Small intestine (tissue), 7 donors: Measurements from ENCODE around the gene RBFOX1. TPM values are rescaled to one million over a fixed set of nuclear protein-coding genes. Genes with fewer than 3 reads are reported as not detected.

Source experiments
- DNase-seq, 2 donors: peaks; one replicate each; pipeline versions ENCODE4 v3.0.0 to v3.0.0-alpha.2; 2013
- FAIRE-seq: peaks from 2 replicates; lab custom pipeline; 2012; peaks lifted over from hg19 to GRCh38; lab: Jason Lieb, UNC
- H3K27ac ChIP-seq, 3 donors: one replicate each; pipeline ENCODE4 v1.5.1; 2013; ENCODE audit warnings: low read length in 2 of 3, mild to moderate bottlenecking in 2 of 3, control low read depth in 1 of 3, inconsistent platforms in 1 of 3, low read depth in 1 of 3, moderate library complexity in 1 of 3
- H3K27me3 ChIP-seq, 3 donors: one replicate each; pipeline ENCODE4 v1.6.1; 2013; ENCODE audit warnings: low read length in 3 of 3, inconsistent platforms in 1 of 3; ENCODE audit not compliant: control insufficient read depth in 3 of 3, insufficient read depth in 3 of 3
- H3K36me3 ChIP-seq, 3 donors: one replicate each; pipeline ENCODE4 v1.6.1; 2013; ENCODE audit warnings: low read length in 3 of 3, inconsistent platforms in 1 of 3, low read depth in 1 of 3, mild to moderate bottlenecking in 1 of 3, moderate library complexity in 1 of 3; ENCODE audit not compliant: control insufficient read depth in 3 of 3, insufficient read depth in 2 of 3
- H3K4me1 ChIP-seq, 3 donors: one replicate each; pipeline ENCODE4 v1.6.1; 2013; ENCODE audit warnings: low read length in 2 of 3, inconsistent platforms in 1 of 3, low read depth in 1 of 3, mild to moderate bottlenecking in 1 of 3, moderate library complexity in 1 of 3; ENCODE audit not compliant: control insufficient read depth in 3 of 3, insufficient read depth in 2 of 3
- H3K4me3 ChIP-seq, 3 donors: one replicate each; pipeline ENCODE4 v1.5.1; 2013; ENCODE audit warnings: low read length in 3 of 3, control low read depth in 1 of 3, inconsistent platforms in 1 of 3, low read depth in 1 of 3, mild to moderate bottlenecking in 1 of 3, moderate library complexity in 1 of 3
- H3K9me3 ChIP-seq, 2 donors: one replicate each; pipeline ENCODE4 v1.6.1; 2013; ENCODE audit warnings: low read depth in 1 of 2, low read length in 1 of 2; ENCODE audit not compliant: control insufficient read depth in 2 of 2, insufficient read depth in 1 of 2
- WGBS, 3 donors: extraction: QIAGEN DNeasy Blood & Tissue Kit; methylation state at CpG; one replicate each; pipeline ENCODE4 v1.1.7; 2013; 5-methylcytosine and 5-hydroxymethylcytosine counted together
- polyA plus RNA-seq, 4 donors: library from polyadenylated mRNA; stranded (reverse) in 3 of 4; unstranded in 1 of 4; fragments of 200-250 nt in 3 of 4; fragments of 120-200 nt in 1 of 4; gene quantifications; one replicate each; pipeline versions ENCODE4 v1.2.1 to v1.2.3, GENCODE V29; 2013
- donor health status: healthy with polysubstance abuse.
- donor health status: control.
- donor health status: control.
- donor health status: Bipolar disorder and iron deficiency.
- donor health status: healthy.

The RBFOX1 gene
- polyA plus RNA-seq, 4 donors = 0.30 to 0.87 (median 0.54) TPM; not detected in 1

DNA sequence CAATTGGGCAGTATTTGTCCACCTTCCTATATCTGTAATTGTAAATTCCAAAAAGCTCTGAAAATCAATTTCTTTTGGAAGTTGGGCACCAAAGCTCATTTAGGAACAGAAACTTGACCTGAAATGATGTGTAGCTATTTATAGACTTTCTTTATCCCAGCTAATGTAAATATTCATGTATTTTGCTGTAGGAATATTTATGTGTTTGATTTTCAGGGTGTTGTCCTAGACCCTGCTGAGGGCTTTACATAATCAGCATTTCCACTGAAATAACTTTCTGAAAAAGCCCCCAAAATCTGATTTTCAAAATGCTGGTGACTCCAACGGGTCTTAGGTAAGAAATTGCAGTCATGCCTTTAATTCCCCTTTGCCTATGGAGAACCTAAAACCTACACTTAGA lies 4.1 kb downstream of the RBFOX1 start:
- Histone ChIP-seq H3K9me3 (no peaks in the 10 kb centered on the region), H3K4me1 (no peaks in the 10 kb centered on the region), H3K4me3 (no peak overlapping the region), H3K36me3 (no peaks in the 10 kb centered on the region), H3K27ac (no peak overlapping the region), H3K27me3 (no peaks in the 10 kb centered on the region)
- WGBS, 3 donors = 38 to 56% (median 41%) methylated on average over 1 of the region's 1 CpG
- FAIRE-seq = no peak
- DNase-seq = no peak

DNA sequence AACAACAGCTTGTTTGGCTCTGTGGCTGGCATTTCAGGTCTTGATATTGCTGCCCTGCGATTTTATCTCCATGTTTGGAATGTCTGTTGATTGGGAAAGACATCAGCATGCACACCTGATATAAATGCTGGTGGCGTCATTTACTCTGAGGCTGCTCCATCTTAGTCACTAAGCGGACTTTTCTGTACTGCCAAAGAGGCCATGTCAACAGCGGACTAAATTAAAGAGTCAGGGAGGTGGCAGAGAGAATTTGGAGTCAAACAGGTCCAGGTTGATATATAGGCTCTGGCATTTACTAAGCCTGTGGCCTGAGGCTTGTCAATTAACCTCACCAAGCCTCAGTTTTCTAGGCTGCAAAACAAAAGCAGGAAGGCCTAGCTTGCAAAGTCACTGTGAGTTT lies 6.2 kb downstream of the RBFOX1 start:
- Histone ChIP-seq H3K27ac (no peak overlapping the region), H3K4me3 (no peak overlapping the region), H3K27me3 (no peaks in the 10 kb centered on the region), H3K36me3 (no peaks in the 10 kb centered on the region), H3K9me3 (no peaks in the 10 kb centered on the region), H3K4me1 (no peaks in the 10 kb centered on the region)
- 68 to 74% (median 70%) methylated on average over 4 of the region's 4 CpGs for WGBS, 3 donors
- no peak for DNase-seq
- no peak for FAIRE-seq

DNA sequence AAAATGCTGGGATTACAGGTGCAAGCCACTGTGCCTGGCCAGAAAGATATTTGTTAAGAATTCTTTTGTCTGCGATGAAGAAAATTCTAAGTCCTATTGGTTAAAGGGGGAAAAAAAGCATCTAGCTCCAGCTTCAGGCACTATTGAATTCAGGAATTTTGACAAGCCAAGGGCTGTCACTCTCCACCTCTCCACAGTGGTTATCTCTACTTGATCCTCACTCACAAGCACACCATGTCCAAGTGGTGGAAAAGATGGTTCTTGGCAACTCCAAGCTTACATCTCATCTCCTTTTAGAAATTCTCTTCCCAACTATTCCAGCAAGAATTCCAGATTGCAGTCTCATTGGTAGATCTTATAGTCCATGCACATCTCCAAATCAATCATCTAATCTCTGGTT lies 7.1 kb downstream of the RBFOX1 start:
- H3K36me3 ChIP-seq = no peaks in the 10 kb centered on the region
- WGBS, 3 donors = 95 to 100% (median 100%) methylated on average over 1 of the region's 1 CpG
- no peak overlapping the region for H3K4me3 ChIP-seq
- DNase-seq (no peak), FAIRE-seq (no peak)
- H3K27me3 ChIP-seq = no peaks in the 10 kb centered on the region
- H3K27ac ChIP-seq = no peak overlapping the region
- H3K4me1 ChIP-seq = no peaks in the 10 kb centered on the region
- H3K9me3 ChIP-seq = no peaks in the 10 kb centered on the region

DNA sequence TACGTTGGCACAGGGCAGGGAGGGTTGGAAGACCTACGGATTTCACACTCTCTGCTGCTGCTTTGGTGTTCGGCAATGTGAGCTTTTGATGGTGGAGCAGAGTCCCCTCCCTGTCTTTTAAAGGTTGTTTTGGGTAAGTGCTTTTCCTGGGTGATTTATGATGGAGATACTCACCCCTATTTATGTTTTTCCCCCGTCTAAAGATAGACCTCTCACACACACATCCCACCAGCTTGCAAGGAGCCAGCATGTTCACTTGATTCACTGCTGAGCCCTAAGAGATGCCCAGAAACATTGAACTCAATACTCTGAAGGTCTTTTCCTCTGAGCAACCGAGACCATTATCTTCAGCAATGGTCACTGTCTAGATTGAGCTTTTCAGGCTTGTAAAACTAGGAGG lies 8.3 kb downstream of the RBFOX1 start:
- WGBS, 3 donors = 56 to 63% (median 58%) methylated on average over 5 of the region's 5 CpGs

DNA sequence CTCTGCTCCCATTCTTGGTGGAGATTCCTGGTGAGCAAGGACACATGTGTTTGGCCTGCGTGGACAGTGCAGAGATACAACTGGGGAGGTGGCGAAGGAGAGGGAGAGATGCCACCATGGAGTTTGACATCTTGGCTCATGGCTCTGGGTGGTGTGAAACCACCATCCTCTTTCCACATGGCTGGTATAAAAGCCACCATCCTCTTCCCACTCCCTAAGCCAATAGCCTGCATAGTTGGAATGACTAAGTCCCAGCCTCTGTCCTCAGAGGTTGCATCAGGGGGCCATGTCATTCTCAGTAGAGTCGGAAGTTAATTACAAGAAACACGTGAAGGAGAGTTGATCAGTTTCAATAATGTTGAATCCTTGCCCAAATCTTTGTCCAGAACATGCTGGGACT lies 10.0 kb downstream of the RBFOX1 start:
- DNase-seq (no peak), FAIRE-seq (no peak)
- no peaks in the 10 kb centered on the region for H3K27me3 ChIP-seq
- H3K4me3 ChIP-seq = no peak overlapping the region
- H3K9me3 ChIP-seq = no peaks in the 10 kb centered on the region
- H3K36me3 ChIP-seq = no peaks in the 10 kb centered on the region
- no peak overlapping the region for H3K27ac ChIP-seq
- H3K4me1 ChIP-seq = no peaks in the 10 kb centered on the region
- WGBS, 3 donors = 80 to 83% (median 82%) methylated on average over 4 of the region's 4 CpGs

More for the DNA sequence above, 8.3 kb downstream of the RBFOX1 start:
- Histone ChIP-seq H3K27ac (no peak overlapping the region), H3K36me3 (no peaks in the 10 kb centered on the region), H3K4me3 (no peak overlapping the region), H3K4me1 (no peaks in the 10 kb centered on the region), H3K27me3 (no peaks in the 10 kb centered on the region), H3K9me3 (no peaks in the 10 kb centered on the region)
- FAIRE-seq = no peak
- DNase-seq = no peak

DNA sequence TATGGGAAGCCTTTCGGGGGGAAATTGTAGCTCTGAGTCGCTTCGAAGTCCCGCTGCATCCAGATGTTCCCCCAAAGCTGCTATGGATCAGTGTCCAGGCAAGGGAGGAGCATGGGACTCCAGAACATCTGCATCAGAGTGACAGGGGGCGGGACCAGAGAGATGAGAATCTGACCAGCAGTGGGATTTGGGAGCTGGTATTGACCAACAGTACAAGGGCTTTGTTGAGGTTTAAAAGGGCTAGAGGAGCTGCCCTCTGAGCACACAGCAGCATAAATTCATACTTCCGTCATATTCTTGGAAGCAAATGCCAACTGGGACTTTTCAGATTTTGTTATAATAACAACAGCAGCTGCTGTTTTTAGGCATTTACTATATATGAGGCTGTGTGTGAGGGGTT lies 10.6 kb downstream of the RBFOX1 start:
- FAIRE-seq = no peak
- Histone ChIP-seq H3K9me3 (no peaks in the 10 kb centered on the region), H3K4me3 (no peak overlapping the region), H3K27ac (no peak overlapping the region), H3K4me1 (no peaks in the 10 kb centered on the region), H3K27me3 (no peaks in the 10 kb centered on the region), H3K36me3 (no peaks in the 10 kb centered on the region)
- DNase-seq = no peak
- 67 to 84% (median 73%) methylated on average over 6 of the region's 6 CpGs for WGBS, 3 donors

DNA sequence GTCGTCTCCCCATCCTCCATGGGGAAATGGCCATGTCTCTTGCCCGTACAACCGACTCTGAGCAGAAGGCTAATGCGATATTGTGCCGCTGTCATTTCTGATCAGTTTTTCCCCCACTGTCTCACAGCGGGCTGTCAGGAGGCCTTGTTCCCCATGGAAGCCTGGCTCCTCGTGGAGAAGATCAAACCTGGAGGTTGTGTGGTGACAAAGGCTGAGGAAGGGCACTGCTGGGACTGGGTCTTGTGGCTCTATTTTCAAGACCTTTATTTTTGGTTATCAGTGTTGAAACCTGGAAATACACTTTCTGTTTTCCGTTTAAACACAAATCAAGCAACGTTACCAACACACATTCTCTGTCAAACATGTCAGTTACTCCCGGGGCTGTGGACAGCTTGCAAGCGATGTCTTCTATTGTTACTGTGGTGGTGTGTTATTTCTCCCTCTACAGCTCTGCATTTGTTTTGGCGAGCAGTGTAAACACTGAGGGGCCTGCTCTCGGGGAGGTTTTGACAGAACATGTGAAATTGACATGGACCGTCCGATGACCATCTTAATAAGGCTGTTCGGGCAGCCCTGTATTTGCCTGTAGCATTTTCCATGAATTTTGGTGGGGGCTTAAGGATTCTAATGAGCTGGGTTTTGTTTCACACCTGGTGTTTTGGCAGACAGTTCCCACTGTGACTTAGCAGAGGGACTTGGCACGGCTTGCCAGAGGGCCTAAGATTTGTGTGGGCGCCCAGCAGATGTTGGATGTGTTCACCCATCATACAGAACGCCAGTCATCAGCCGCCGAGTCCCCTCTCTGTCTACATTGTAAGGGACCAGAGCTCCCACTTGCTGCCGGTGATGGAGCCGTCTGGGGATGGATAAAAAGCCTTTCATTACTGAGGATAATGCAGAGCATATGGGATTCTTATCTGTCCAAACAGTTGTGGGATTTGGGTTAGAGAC lies 12.5 kb downstream of the RBFOX1 start:
- no peak for FAIRE-seq
- Histone ChIP-seq H3K27ac (no peak overlapping the region), H3K36me3 (no peaks in the 10 kb centered on the region), H3K4me3 (no peak overlapping the region), H3K9me3 (no peaks in the 10 kb centered on the region), H3K4me1 (no peaks in the 10 kb centered on the region), H3K27me3 (no peaks in the 10 kb centered on the region)
- WGBS, 3 donors = 54 to 68% (median 66%) methylated on average over 23 of the region's 23 CpGs
- DNase-seq = no peak

DNA sequence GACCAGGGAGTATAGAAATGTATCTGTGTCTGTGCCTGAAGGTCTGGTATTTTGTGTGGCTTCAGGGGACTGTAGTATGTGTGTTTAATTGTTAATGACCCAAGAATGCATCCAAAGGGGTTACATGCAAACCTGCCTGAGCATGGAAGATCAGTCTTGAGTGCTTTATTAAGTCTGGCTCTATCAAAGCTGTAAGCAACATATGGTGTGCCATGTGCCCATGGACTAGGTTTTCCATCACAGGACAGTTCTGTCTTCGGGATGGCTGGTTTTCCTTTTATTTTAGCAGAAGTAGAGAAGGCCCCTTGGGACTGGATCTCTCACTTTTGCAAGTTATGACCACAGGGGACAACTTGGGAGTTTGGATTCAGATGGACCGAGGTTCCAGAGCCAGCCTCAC lies 18.2 kb downstream of the RBFOX1 start:
- no peak for FAIRE-seq
- 79 to 86% (median 85%) methylated on average over 2 of the region's 2 CpGs for WGBS, 3 donors
- Histone ChIP-seq H3K9me3 (no peaks in the 10 kb centered on the region), H3K4me3 (no peak overlapping the region), H3K36me3 (no peaks in the 10 kb centered on the region), H3K4me1 (no peaks in the 10 kb centered on the region), H3K27me3 (no peaks in the 10 kb centered on the region), H3K27ac (no peak overlapping the region)
- no peak for DNase-seq
